HS-27A (cell line): ENCODE results near the gene DSCAM.

Experiments used
- DNase-seq: peaks from one replicate; pipeline ENCODE4 v3.0.0-alpha.2; 2012; ENCODE audit warnings: low read depth, missing footprints

The DSCAM gene

DNA sequence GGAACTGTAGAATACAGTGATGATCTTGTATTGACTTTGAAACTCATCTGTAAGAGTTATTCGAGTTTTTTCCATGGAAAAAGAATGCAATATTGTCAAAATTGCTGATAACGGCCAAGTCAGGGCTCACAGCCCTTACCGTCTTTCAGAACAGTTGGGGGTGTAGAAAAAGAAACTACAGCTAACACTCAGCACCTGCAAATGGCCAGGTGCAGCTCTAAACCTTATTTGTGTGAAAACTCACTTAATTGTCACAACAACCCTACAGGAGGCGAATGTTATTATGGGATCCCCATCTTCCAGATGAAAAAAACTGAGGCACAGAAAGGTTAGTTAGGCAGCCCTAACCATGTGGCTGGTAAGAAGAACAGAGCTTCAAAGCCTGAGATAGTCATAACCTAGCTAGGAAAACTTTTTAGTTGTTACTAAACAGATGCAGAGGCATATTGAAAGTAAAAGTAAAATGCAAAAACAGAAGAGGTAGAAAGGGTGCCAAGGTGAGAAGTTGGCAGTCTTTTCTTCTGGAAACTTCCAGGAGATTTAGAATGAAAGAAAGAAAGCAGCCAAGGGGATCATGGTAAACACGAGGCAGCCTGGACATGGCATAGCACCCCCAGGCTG, 76.4 kb downstream of the DSCAM start:
- no peak for DNase-seq

DNA sequence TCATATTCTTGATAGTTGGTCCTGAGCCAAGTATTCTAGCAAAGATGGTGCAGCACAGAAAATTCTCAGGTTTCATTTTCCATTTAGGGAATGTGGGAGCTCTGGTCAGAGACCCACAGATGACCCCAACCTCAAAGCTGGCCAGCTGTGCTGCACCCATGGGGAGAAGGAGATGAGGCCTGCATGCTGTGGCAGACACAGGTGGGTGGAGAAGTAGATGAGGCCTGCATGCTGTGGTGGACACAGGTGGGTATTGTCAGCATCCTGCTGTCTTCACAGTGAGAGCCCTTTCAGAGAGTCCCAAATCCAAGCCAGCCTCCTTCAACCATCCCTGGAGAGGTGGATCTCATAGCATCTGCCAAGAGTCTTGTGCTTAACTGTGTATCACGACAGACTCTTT, 77.7 kb downstream of the DSCAM start:
- DNase-seq: no peak

DNA sequence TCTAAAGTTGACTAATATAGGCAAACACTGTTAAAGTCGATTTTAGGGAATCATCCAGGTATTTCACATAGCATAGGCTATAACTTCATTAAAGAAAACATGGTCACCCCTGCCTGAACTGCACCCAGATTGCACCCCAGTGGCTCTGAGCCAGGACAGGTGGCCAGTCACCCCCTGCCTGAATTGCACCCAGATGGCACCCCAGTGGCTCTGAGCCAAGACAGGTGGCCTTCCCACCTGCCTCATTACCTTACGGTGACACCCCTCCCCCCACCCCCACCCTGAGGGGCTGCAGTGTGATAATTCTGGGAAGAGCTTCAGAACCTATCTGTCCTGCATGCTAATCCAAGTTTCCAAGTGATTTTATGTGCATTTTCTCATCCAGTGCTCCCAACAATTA, 78.9 kb downstream of the DSCAM start:
- no peak for DNase-seq

DNA sequence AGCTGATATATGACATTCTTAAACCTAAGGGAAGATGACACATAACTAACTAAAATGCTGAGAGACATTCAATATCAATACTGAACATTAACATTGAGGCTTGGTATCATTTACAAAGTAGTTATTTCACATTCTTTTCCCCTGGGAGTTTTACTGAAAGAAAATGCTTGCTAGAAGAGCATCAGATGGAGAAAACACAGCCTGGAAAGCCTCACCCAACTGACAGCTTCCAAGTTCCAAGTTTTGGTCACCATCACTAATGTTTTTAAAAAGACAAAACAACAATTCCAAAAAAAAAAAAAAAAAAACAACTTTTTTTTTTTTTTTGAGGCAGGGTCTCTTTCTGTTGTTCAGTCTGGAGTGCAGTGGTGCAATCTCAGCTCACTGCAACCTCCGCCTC, 80.6 kb downstream of the DSCAM start:
- no peak for DNase-seq

DNA sequence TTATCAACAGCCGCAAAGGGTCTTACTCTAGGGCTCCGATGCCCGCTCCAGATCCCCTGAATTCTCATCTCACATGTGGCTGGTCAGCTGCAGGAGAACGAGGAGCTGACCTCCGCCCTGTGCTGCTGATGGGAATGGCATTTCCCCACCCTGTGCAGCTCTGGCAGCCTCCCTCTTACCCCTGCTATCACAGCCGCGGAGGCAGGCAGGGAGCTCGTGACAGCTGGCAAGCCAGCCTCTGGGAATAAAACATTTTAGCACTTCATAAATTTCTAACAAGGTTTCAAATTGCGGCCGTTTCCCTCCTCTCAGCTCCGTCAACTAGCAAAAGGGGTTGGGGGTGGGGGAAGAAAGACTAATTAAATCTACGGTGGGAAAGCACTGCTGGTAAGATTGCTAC, 81.1 kb downstream of the DSCAM start:
- DNase-seq: no peak

DNA sequence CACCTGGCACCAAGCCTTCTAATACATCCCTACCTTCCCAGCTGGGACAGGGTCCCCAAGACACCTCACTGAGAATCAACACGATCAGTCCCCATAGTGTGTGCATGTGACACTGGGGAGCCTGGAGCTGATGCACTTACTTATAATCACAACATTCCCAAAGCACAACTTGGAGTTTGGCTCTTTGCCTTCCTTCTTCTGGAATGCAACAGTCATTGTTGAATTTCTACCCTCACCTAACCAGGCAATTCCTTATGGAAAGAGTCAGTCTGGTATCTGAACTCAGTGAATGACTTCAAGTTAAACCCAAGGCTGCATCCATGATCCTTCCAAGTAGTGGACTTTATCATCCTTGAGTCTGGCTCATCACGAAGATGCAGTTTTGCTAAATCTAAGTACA, 86.1 kb downstream of the DSCAM start:
- no peak for DNase-seq

DNA sequence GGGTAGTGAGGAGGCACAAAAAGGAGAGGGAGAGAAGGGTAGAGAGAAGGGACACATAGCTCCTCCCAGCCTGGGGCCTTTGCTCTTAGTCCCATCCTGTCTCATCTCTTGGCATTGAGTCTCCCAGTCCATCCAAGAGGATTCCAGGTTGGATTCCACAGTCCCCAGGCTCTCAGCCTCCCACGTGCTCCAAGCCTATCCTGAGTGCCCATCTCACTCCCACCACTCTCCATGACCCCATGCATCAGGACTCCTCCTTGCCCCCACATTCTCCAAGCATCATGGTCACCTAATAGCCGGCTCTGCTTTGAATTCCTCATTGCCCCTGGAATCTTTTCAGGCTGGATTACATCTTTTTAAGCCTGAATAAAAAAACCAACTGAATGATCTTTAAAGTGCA, 87.9 kb downstream of the DSCAM start:
- no peak for DNase-seq

DNA sequence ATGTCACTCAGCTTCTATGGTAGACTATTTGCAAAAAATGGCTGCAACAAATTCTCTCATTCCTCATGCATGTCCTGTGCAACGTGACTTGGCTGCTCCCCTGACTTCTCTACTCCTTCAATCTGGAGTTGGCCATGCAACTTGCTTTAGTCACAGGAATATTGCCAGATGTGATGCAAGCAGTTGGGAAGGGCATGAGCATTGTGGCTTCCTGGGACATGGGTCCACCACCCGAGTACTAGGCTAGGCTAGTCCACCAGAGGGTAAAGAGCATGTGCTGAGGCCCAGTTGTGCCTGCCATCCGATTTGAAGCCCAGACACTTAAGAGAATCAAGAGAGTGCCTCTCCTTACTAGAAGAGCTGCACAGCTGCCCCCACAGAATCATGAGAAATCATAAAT, 89.6 kb downstream of the DSCAM start:
- no peak for DNase-seq

DNA sequence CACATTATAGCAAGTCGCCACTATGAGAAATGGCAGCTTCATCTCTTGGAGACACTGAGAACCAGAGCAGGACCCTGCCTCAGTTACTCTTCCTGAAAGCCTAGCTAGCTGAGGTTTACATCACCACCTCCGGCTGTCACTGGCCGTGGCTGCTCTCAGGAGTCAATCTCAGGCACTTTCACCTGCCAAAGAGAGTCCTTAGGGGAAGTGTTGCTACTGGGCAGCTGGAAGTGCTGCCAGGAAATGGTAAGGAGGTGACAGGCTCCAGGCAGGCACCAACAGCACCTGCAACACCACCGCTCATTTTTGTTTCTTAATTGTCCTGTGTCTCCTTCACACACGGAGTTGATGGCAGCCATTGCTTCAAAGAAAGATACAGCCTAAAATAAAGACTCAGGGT, 92.5 kb downstream of the DSCAM start:
- DNase-seq: no peak

DNA sequence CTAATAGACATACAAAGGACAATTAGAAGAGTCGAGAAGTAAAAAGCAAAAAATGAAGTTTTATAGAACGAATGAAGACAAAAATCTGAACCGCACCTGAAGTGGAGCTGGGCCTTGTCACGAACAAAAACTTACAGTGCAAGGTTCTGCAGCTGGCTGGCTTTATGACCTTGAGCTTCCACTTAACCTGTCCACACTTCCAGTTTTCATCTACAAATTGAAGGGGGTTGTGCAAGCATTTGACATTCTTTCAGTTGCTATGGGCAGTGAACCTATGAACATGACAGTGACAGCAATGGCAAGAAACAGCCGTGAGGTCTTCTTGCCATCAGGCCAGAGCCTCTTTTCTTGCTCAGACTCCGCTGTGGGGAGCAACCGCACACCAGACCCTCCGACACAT, 93.2 kb downstream of the DSCAM start:
- no peak for DNase-seq

DNA sequence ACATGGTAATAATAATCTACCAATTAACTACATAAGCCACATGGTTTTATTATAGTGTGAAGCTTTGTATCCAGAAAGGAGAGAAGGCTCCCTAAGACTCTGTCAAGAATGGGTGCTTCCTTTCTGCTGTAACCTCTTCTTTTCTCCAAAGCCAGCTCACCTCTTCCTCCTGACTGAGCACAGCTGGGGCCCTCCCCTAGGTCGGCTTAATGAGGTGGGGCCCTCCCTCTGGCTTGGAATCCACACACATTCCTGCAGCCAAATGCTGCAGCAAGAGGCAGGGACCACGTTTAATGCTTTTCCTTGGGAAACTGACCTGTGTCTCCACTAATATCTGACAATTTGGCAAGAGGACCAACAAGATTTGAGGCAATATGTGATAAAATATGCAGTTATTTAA, 94.8 kb downstream of the DSCAM start:
- DNase-seq: no peak

DNA sequence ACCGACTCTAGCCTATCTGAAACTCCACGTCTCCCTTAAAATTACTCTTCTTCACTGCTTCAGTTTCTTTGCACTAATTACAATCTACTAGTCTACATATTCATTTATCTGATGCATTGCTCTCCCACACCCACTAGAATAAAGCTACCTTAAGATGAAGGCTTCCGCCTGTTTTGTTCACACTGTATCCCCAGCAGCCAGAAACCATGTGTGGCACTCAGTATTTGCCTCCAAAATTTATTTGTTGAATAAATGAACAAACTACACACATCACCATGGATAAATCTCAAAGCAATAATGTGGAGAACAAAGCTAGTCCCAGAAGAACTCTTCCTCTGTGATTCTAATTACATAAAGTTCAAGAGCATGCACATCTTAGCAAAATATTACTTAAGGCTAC, 95.7 kb downstream of the DSCAM start:
- DNase-seq: no peak

DNA sequence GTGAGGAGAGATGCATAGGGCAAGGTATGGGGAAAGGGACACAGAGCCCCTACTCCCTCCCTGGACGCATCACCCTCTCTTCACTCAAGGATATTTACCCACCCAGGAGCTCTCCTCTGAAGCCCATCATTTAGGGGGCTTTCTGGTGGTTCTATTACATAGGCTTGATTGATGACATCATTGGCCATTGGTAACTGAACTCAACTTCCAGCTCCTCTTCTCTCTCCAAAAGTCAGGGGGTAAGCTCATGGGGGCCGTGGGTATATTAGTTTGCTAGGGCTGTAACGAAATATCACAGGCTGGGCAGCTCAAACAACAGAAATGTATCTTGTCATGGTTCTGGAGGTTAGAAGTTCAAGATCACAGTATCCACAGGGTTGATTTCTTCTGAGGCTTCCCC, 110.8 kb downstream of the DSCAM start:
- DNase-seq: no peak

DNA sequence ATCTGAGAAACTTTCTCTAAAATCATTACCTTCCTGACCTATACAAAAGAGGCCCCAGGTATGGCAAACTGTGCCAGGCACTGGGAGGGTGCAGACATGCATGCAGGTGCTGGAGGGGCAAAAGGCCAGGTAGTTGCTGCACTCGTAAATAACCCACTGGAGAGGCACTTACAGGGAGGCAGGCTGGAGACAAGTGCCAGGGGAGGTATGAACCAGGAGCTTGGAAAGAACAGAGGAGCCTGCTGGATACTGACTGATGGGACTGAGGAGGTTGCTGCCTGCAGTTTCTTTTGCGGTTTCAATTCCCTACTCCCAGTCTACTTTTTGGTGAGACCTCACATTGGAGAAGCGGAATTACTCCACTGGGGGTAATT, 113.9 kb downstream of the DSCAM start:
- no peak for DNase-seq

DNA sequence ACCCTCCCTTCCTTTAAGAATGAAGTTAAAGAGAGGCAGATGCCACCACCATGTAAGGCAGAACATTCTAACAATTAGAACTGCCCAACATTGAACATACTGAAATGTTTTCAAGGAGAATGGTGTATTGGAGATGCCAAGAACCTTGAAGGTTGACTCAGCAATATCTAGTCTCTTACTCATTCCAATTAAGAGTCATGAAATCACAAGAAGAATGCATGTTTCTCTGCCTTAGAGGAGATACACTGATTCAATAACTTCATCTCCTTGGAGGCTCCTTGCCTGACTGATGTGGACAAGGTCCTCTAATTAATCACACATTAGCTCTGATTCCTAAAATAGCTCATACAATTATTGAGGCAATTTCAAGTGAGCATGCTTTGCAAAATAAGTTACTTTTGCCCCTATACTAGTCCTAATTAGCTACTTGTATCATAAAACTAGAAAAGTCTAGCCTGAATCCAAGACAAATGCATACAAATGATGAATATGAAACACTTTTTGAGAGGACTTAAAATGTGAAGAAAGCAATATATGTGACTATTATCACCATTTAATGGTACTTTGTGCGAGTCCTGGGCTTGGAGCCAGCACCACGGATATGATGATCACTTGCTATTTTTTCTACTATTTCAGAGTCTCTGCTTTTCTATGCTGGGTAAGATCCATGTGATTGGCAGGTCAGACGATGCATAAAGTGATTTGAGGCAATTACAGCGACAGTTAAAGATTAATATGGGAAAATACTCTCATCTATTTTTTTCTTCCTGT, 114.5 kb downstream of the DSCAM start:
- DNase-seq: no peak

DNA sequence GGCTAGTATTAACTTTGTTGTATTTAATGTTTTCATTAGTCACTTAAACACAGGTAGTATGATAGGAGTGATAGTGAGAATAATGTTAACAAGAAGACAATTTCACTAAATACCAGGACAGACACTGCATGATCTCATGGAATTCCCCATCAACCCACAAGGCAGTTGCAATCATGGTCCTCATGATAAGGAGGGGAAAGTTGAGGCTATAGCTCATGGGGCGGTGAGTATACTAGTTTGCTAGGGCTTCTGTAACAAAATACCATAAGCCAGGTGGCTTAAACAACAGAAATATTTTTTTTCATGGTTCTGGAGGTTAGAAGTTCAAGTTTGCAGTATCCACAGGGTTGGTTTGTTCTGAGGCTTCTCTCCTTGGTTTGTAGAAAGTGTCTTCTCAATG, 115.8 kb downstream of the DSCAM start:
- no peak for DNase-seq

DNA sequence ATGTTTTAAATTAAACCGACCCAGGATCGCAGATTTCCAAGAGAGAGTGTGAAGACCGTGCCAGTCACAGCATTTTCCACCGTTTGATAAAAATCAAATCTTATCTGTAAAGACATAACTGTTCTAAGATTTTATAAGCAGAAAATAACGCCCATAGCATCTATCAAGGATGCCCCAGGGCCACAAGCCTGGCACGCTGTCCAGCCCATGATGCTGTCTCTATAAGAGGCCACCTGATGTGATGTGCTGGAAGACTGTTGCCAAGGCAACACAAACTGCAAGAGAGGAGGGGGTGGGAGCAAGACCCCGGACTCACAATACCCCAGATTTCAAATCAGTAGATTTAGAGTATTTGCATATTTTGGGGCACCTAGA, 116.5 kb downstream of the DSCAM start:
- no peak for DNase-seq

DNA sequence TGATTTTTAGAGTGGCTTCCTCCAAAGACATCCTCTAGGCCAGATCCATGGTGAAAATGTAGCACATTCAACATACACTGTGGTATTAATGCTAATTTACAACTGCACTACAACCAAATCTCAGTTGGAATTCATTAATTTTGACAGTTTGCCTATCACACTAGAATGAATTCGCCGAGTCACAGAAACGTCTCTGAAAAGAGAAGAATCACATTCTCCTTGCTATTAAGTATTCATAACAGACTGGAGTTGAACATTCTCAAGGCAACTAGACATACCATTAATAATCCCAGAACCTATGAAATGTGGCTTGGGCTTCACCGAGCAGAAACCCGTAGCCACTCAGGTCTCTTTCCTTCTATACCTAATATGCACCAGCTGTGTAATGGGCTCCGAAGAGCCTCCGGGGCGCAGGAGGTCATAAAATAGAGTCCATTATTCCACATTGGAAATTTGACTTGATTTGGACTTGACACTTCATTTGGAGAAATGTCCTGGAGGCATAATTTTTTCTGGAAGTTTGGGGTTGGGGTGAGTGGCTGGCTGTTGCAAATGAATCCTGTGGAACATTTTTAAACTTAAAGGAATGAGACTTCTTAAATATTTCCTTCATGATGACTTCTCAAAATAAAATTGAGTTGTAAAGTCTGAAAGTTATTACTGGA, 117.1 kb downstream of the DSCAM start:
- DNase-seq: no peak

DNA sequence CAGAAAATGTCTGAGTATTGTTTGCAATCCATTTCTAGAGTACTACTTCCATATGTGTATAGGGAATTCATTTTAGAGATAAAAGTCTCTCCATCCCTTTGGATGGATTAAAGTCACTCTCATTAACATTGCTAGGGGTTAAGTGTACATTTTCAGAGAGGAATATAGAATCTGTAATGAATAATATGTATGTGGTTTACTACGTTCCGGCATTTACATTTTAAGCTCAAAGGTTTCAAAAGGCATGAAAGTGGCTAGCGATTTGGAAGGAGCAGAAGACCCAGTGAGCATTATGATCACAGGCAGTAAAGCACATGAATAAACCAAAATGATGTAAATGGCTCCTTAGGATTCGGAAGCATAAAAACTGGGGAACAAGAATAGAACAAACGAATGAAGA, 123.0 kb downstream of the DSCAM start:
- no peak for DNase-seq

DNA sequence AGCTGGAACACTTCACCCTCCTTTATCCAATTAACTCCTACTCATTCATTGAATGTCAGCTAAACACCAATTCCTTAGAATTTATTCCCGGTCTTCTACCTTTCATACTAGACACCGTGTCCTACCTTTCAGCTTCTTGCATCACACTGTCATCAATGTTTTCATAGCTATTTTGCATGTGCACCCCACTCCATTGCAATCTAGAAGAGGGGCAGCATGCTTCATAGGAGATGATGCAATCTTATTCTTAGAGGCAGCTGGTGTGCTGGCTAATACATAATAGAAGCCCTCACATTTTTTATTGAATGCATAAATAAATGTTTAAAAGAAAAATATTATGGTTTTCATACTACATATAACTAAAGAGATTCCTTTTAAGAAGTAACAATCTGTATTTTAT, 123.6 kb downstream of the DSCAM start:
- no peak for DNase-seq

DNA sequence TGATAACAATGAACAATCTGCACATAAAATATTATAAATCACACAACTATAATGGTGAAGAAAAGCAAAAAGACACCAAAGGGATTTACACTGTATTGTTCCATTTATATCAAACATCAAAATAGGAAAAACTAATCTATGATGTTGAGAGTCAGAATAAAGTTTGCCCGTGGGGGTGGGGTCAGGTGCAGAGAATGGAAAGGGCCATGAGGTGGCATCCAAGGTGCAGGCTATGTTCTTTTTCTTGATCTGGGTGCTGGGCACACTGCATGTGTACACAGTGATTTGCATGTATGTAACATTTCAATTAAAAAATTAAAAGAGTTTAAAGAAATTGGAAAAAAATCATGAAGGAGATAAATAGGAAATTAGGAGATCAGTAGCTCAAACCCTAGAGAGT, 127.3 kb downstream of the DSCAM start:
- no peak for DNase-seq

DNA sequence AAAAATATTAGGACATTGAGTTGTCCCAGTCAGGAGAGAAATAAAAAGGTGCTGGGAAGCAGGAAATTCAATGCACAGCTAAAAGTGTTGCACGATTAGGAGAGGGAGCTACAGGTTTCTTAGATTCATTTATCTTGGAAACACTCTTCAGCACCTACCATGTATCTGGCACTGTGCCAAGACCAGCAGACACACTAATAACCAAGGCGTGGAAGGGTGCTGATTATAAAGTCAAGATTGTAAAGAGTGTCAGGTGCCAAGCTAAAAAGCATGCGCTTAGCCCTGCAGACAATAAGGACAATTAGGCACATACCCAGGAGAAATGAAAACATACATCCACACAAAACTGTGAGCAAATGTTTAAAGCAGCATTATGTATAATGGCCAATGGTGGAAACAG, 129.9 kb downstream of the DSCAM start:
- DNase-seq: no peak

DNA sequence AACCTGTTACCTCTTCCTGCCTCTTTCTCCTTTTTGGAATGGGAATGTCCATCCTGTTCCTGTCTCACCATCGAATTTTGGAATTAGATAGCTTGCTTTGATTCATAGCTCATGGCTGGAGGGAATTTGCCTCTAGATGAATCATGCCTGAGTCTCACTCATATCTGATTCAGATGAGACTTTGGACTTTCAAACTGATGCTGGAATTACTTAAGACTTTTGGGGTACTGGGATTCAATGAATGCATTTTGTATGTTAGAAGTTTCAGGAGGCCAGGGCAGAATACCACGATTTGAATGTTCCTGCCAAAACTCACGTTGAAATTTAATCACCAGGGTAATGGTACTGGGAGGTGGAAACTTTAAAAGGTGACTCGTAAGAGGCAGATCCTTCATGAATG, 132.4 kb downstream of the DSCAM start:
- DNase-seq: no peak
